GM18868 (cell line): ENCODE data around the gene GPR62.
A peak's percentile ranks its signal among the peaks of the same experiment; 100 is the strongest.
"Not testable (repeated sequence)": the region's sequence is repeated elsewhere in the genome, so short reads cannot be mapped to it uniquely, and the experiment has no call there.

Experiments used
- ATAC-seq: cut with Tn5 transposase; IDR thresholded peaks from one replicate; pipeline ENCODE4 v1.9.1; 2021; ENCODE audit warnings: mild to moderate bottlenecking, moderate library complexity; ENCODE audit not compliant: unreplicated experiment

Gene GPR62

DNA sequence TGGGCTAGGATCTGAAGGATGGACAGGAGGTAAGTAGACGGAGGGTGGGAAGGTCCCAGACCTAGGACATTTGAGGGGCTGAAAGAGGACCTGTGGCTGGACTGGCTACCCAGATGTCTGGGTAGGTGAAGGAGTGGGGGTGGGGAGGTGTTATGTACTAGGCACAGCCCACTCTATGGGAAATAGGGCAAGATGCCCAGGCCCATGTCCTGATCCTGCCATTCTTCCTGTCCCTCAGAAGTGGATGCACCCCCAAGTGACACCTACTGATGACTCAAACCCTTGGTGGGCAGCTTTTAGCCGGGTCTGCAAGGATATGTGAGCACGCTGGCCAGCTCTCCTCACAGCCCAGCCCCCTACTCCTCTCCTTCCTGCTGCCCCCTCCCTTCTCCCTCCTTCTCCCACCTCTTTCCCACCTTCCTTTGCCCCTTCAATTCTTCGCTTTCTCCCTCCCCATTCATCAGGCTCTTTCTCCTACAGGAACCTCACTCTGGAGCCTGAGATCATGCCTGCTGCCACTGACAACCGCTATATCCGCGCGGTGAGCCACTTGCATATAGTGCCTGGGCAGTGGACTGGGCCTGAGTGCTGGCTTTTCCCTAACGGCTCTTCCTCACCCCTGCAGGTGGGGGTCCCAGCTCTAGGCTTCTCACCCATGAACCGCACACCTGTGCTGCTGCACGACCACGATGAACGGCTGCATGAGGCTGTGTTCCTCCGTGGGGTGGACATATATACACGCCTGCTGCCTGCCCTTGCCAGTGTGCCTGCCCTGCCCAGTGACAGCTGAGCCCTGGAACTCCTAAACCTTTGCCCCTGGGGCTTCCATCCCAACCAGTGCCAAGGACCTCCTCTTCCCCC is 33.3 kb downstream of the GPR62 start:
- no peak for ATAC-seq

DNA sequence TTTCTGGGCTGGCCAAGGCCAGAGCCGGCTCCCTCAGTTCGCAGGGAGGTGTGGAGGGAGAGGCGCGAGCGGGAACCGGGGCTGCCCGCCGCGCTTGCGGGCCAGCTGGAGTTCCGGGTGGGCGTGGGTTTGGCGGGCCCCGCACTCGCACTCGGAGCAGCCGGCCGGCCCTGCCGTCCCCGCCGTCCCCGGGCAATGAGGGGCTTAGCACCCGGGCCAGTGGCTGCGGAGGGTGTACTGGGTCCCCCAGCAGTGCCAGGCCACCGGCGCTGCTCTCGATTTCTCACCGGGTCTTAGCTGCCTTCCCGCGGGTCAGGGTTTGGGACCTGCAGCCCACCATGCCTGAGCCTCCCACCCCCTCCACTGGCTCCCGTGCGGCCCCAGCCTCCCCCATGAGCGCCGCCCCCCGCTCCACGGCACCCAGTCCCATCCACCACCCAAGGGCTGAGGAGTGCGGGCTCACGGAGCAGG is 35.4 kb downstream of the GPR62 start:
- not testable (repeated sequence) for ATAC-seq

- no peak for ATAC-seq
These were observed 37.0 kb downstream of the GPR62 start for GRCh38 chr3:51992017-51992682.

GRCh38 chr3:51993657-51994056 is 38.5 kb downstream of the GPR62 start:
- not testable (repeated sequence) for ATAC-seq

GRCh38 chr3:51994530-51994929 is 39.3 kb downstream of the GPR62 start:
- ATAC-seq: no peak

DNA sequence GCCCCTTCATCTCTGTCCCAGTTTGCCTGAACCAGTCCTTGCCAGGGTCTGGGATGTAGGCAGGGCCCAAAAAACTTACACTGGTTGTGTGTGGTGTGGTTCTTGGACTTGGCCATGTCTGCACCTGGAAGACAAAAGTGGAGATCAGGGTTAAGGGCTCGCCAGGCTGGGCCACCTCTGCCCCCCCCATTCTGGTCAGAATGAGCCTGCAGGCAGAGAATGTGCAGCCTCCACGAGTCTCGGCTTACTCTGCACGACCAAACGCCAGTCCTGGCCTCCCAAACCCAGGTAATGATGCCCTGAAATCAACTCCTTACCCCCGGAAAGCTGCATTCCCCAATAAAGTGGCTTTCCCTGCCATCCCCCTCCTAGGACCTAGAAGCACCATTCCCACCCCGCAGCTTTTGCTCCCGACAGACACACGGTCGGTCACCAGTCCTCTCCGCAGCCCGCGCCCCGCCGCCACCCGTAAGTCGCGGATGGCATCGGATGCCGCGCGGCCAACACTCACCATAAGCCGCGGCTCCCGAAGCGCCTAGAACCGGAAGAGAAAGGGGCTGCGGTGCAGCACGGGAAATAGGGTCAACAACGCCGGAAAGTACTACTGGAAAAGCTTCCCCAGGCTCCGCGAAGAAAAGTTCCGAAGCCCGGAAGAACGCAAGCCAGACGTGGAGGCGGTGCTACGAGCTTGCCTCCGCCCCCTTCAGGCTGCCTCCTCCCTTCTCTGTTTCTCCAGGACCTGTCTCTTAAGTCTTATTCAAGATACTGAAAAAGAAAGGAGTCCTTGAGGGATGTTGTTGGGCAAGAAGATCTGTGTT is 40.4 kb downstream of the GPR62 start, which contains the start of gene RPL29:
Gene RPL29 (minus strand): TSS at position 550 of the 818 bp plus-strand sequence. CDS start 434 bp downstream, at position 116.
- ATAC-seq: peak; percentile 86

DNA sequence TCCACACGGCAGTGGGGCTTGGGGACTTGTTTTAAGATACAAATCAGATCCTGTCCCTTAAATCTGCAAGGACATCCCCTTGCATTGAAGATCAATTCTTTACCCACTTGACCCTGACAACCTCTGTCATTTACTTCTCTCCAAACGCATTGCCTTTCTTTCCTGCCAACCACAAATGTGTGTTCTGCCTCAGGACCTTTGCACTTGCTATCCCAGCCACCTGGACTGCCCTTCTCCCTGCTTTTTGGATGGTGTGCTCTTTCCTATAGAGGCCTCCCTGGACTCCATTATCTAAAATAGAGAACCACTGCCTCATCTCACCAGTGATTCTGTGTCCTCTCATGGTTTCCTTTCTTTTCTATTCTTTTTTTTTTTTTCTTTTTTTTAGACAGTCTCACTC is 42.0 kb downstream of the GPR62 start:
- no peak for ATAC-seq

- ATAC-seq: no peak
These were observed 42.9 kb downstream of the GPR62 start for GRCh38 chr3:51997935-51998596.

DNA sequence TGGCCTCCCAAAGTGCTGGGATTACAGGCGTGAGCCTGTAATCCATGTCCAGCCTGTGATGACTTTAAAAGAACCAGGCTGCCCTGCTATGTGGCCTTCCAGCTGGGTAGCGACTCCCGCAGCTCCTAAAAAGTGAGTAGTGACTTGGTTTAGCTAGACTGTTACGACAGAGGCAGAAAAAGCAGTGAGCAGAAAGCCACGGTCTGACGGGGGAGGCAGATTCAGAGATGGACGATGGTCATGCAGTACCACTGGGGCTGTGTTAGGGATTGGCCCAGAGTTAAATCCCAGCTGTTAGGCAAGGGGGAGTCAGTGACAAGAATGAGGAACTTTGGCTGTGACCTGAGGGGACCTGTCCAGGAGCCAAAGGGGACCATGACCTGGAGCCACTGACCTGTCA is 43.6 kb downstream of the GPR62 start:
- no peak for ATAC-seq

- no peak for ATAC-seq
These were observed 44.7 kb downstream of the GPR62 start for GRCh38 chr3:51999846-52000245.

DNA sequence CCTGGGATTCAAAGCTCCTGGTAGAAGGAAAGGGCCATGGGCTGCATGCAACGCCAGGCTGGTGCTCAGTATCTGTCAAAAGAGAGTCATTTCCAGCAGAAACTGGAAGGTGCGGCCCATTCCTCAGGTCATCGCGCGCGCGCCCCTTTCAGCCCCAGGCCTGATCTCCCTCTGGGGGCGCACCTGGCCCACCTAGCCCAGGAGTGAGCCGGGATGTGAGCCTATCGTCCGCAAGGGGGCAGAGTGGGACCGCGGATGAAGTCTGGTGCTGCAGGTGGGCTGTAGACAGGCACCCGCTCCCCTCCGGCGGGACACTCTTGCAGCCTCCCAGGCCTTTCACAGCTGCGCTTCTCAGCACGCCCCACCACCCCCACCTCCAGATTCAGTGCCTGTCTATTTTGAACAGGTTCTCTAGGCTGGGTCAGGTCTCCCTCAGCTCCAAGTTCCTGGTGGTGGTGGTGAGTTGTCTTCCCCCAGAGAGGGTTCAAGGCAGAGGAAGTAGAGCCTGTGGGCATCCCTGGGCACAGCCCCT is 46.3 kb downstream of the GPR62 start:
- ATAC-seq: peak; percentile 77

- ATAC-seq: no peak
These were observed 47.6 kb downstream of the GPR62 start for GRCh38 chr3:52002748-52003147.

DNA sequence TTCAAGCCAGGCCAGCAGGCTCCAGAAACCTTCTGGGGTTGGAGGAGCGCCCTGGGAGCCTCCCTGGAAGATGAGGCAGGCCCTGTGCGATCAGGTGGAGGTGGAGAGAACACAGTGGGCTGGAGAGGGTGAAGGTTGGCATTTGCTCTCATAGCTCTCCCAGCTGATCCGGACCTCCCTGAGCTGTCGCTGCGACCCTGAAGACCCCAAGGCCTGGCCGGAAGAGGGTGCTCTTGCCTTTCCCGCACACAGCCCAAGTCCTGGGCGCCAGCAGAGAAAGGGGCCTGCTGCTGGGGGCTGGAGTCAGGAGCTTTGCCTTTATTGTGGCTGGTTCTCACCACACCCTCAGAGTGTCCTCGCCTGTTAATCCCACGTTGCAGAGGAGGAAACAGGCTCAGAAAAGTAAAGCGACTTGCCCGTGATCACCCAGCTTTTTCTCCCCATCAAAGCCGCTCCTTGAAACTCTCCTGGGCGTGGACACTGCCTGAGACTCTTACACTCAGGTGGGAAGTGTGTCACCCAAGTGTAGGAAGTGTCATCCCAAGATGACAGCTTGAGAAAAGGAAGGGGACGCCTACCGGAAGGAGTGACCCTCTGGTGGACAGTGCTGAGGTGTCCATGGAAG is 49.1 kb downstream of the GPR62 start:
- ATAC-seq: no peak

DNA sequence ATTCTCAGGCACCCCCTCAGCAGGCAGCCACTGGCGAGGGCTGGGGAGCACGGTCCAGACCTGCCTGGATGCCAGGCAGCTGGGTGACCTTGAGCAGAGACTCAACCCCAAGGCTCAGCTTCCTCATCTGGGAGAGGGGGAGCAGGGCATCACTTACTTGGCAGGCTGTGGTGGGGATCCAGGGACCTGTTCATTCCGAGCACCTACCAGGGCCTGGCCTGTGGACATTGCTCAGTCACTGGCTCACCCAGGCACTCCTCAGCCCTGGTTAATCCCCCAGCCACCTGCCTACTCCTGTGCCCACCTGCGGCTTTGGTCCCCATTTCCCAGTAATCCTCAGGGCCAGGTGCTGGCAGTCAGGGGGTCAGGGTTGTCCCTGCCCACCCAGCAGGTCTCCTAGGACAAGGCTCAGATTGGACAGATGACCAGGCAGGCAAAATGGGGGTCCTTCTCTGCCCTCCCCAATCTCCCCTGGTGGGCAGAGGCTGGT is 49.8 kb downstream of the GPR62 start:
- no peak for ATAC-seq

- ATAC-seq: no peak
These were observed 50.4 kb downstream of the GPR62 start for GRCh38 chr3:52005571-52005986.

GRCh38 chr3:52006017-52006819 is 51.0 kb downstream of the GPR62 start:
- ATAC-seq: no peak

GRCh38 chr3:52006820-52007133 is 51.6 kb downstream of the GPR62 start:
- ATAC-seq: no peak
